Hematopoietic multipotent progenitor cell (in vitro differentiated cells): Measurements from ENCODE around the gene KLHL22. TPM values are rescaled to one million over a fixed set of nuclear protein-coding genes. Genes with fewer than 3 reads are reported as not detected.

ENCODE experiments used
- small RNA-seq: library from RNA; depleted of rRNA; stranded (forward); fragments of <200 nt; gene quantifications from one replicate; pipeline ENCODE3, GENCODE V24; 2012
- total RNA-seq: library from RNA; depleted of rRNA; stranded (reverse); fragments of >200 nt; gene quantifications from one replicate; pipeline ENCODE4 v1.2.3, GENCODE V29; 2012

The KLHL22 gene
- total RNA-seq, 1 donor: 33.9 TPM

Small RNA genes within 50 kb of the gene (small RNA-seq; reads per million reads assigned to genes)
- gene RF00019 (not detected), gene RN7SL812P (not detected), gene RNU6-225P (not detected), gene RNY1P9 (not detected)

Other genes with a start within 250 kb of the KLHL22 start
- gene RTN4R, start 227.5 kb downstream of the KLHL22 start, total RNA-seq: 8.9 TPM
- 52.8 TPM for gene DGCR6L, start 175.7 kb downstream of the KLHL22 start, total RNA-seq
- gene ZNF74, start 101.6 kb downstream of the KLHL22 start, total RNA-seq: 36.9 TPM
- gene SCARF2, start 58.0 kb downstream of the KLHL22 start, total RNA-seq: 0.54 TPM
- gene MED15, start 11.8 kb upstream of the KLHL22 start, total RNA-seq: 97.8 TPM